GM19455 (cell line): ENCODE measurements around the gene AATF.

ENCODE experiments used
- ATAC-seq: cut with Tn5 transposase; IDR thresholded peaks from one replicate; pipeline ENCODE4 v1.9.1; 2021; ENCODE audit not compliant: unreplicated experiment

AATF gene

GRCh38 chr17:36978810-36979564 is 30.2 kb downstream of the AATF start:
- no peak for ATAC-seq

GRCh38 chr17:36979565-36979941 is 30.8 kb downstream of the AATF start:
- ATAC-seq = no peak

GRCh38 chr17:36980280-36980761 is 31.6 kb downstream of the AATF start:
- no peak for ATAC-seq

DNA sequence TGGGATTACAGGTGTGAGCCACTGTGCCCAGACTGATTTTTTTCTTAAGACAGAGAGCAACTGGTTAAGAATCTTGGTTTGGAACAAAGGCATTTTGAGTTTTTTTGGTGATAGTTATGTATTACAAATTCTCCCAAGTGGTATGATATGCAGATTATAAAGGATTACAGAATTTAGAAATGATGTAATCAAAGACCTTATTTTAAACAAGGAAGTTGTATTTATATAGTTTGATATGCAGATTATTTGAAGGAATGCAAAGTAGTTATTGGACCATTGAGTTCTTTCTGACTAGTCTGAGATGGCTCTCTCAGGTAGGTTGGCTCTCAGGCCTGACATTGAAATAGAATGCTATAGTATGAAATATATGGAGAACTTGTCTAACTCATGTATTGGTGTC is 34.9 kb downstream of the AATF start:
- ATAC-seq = no peak

GRCh38 chr17:36989173-36989572 is 40.4 kb downstream of the AATF start:
- ATAC-seq = no peak

- no peak for ATAC-seq
These were observed 43.9 kb downstream of the AATF start for GRCh38 chr17:36992701-36993100.

GRCh38 chr17:36993227-36993626 is 44.5 kb downstream of the AATF start:
- ATAC-seq = no peak

DNA sequence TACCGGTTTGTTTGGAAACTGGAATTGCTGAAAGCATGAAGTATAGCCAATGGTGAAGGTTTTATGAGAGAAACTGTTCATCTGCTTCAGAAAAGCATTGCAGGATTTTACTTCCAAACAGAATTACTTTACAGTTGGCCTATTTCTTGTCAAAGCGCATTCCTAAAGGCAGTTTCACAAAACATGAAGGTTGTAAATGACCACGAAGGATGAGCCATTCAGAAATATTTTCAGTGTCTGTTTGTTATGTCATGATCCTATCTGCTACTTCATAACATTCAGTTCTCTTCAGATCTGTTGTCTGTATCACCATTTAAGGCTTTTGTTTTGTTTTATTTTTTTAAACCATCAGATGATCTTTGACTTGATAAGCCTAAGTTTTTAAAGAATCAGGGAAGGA is 45.7 kb downstream of the AATF start:
- ATAC-seq = no peak

DNA sequence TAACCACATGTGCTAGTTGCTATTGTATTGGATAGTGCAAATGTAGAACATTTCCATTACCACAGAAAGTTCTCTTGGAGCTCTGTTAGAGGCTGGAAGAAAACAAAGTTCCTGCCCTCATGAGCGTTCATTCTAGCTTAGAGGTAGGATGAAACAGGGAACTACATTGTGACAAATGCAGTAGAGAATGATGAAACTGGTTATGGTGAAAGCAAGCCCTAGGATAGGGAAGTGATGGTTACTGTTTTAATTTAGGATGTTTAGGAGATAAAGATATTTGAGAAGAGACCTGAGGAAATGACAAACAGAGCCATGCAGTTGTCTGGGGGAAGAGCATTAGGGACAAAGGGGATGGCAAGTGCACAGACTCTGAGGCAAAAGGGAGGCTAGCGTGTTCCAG is 50.7 kb downstream of the AATF start:
- no peak for ATAC-seq

- ATAC-seq = no peak
These were observed 68.0 kb downstream of the AATF start for GRCh38 chr17:37016780-37017179.

DNA sequence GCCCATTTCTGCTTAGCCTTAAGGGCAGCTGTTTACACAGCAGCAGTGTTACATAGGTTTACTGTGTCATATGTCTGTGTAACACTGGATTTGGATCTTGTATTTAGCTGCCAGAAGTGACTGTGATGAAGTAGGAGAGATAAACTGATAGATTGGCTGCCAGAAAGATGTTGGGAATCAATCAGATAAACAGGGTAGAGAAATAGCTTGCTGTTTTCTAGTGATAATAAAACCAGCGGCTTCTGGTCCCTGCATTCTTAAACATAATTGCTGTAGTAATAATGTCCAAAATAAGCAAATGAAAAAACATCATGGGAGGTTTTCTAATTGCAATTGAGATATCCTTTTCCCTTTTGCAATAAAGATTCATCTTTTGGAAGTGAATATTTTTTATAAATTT is 68.7 kb downstream of the AATF start:
- ATAC-seq = no peak

- ATAC-seq = no peak
These were observed 70.5 kb downstream of the AATF start for GRCh38 chr17:37019117-37019740.

GRCh38 chr17:37019741-37020129 is 71.0 kb downstream of the AATF start:
- ATAC-seq = no peak

GRCh38 chr17:37024181-37024637 is 75.5 kb downstream of the AATF start:
- ATAC-seq = no peak

DNA sequence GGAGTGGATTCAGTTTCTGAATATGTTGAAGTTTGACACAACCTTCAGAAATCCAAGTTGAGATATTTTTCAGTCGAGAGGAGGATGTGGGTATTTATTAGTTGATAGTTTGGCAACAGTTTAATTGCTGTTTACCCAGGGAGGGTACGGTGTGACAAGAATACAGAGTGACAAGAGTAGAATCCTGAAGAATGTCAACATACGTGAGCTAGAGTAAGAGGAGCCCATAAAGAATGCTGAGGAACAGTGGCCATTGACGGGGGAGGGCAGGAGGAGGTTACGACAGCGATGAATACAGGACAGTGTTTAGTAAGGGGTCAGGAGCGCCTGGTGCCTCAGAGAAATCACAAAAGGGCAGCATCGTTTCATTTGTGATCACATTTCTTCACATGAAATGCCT is 76.5 kb downstream of the AATF start:
- no peak for ATAC-seq

GRCh38 chr17:37025847-37026530 is 77.2 kb downstream of the AATF start:
- ATAC-seq = no peak

GRCh38 chr17:37026531-37026869 is 77.7 kb downstream of the AATF start:
- ATAC-seq = no peak

DNA sequence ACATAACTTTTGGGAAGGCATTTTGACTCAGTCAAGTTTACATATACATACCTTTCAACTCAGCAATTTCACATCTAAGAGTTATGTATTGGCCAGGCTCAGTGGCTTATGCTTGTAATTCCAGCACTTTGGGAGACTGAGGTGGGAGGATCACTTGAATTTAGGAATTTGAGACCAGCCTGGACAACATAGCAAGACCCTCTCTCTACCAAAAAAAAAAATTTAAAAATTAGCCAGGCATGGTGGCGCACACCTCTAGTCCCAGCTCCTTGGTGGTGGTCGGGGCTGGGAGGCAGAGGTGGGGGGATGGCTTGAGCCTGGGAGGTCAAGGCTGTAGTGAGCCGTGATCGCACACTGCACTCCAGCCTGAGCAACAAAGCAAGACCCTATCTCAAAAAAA is 79.3 kb downstream of the AATF start:
- ATAC-seq = no peak

DNA sequence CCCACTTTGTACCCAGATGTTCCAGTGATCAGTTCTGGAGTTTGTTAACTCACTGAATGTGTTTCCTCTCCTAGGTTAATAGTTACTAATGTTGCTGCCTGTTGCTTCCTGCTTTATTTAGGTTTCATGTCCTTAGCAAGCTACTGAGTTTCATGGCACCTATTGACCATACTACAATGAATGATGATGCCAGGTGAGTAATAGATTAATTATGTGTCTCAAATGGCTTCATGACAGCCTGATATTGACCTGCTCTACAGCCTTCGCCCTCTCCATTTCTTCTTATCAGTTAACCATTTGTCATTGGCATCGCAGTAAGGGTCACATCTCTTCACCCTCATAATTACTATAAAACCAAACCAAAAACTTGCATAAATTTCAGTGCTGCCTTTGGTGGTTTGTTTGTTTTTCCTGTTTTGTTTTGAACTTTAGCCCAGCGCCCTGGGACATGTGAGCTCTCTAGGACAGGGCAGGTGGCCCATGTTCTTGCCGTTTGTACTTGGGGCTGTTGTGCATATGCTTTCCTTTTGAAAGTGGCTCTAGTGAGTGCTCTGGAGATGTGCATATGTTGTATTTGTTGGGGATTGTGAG is 82.8 kb downstream of the AATF start:
- no peak for ATAC-seq

DNA sequence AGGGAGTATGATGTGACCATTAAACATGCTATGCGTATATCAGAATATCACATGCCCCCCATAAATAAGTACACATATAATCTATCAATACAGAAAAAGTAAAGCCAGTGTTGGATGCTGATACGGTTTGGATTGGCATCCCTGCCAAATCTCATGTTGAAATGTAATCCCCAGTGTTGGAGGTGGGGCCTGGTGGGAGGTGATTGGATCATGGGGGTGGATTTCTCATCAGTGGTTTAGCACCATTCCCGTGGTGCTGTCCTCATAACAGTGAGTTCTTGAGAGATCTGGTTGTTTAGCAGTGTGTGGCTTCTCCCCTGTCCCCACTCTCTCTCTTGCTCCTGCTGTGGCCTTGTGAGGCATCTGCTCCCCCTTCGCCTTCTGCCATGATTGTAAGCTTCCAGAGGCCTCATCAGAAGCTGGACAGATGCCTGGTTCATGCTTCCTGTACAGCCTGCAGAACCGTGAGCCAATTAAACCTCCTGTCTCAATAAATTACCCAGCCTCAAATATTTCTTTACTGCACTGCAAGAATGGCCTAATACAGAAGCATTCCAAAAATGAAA is 88.9 kb downstream of the AATF start:
- ATAC-seq = no peak

DNA sequence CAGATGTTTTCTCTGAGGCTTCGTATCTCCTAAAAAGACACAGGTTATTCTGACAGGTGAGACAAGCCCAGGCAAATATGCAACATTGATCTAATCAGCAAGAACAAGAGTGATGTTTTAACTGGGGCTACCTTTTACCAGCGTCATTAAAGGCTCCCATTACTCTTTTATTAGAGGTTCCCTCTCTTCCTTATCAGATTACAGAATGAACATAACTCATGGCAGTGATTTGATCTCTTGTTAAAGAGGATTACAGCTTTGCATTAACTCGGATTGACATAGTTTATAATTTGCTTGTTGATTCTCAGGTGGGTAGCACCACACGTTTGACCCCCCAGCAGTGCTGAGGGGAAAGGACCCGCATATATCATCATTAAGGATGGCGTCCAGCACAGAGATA is 90.5 kb downstream of the AATF start:
- ATAC-seq = no peak

GRCh38 chr17:37041932-37042331 is 93.2 kb downstream of the AATF start:
- ATAC-seq = no peak
